Epithelial cell of esophagus (primary cell): ENCODE measurements around the gene KLF8.

Experiments used
- DNase-seq: peaks from one replicate; pipeline ENCODE4 v3.0.0; 2010; ENCODE audit warnings: low read depth
- H3K4me3 ChIP-seq: 2 replicates; pipeline ENCODE4 v1.5.1; 2011; ENCODE audit warnings: mild to moderate bottlenecking, low read length, control low read depth
- CTCF ChIP-seq: IDR thresholded peaks from 2 replicates; pipeline ENCODE4 v1.5.1; 2011; ENCODE audit warnings: low read depth, mild to moderate bottlenecking, low read length, control low read depth, inconsistent platforms; ENCODE audit not compliant: insufficient read depth; ENCODE audit errors: missing control alignments

The KLF8 gene

GRCh38 chrX:56319165-56319564 is 87.0 kb downstream of the KLF8 start:
- DNase-seq: peak; percentile 67
- H3K4me3 ChIP-seq: no peak overlapping the region
- no peak for TF ChIP-seq CTCF
